ENCODE measurements around the gene GPC5.

Gene GPC5

GRCh38 chr13:91400671-91401070 lies 2.2 kb downstream of the GPC5 start:
- Histone ChIP-seq H3K4me2 (ENCODE audit: low read length, poor library complexity, severe bottlenecking) (no peak overlapping the region), H2BK5ac (ENCODE audit: low read depth, low read length, poor library complexity, severe bottlenecking) (no peak overlapping the region), H2AFZ (ENCODE audit: low read depth, low read length) (no peak overlapping the region), H3K27ac (ENCODE audit: low read length, poor library complexity, severe bottlenecking) (no peak overlapping the region), H3K4me3 (ENCODE audit: insufficient read depth in 1 of 2, low read depth in 1 of 2, low read length in 2 of 2) (no peak overlapping the region), H4K91ac (ENCODE audit: low read length) (no peak overlapping the region), H3K4ac (ENCODE audit: low read depth in 1 of 2, low read length in 2 of 2) (no peak overlapping the region), H3K4me1 (ENCODE audit: control insufficient read depth, insufficient read depth, low read depth, low read length) (peaks cover 8% of the 10 kb centered on the region), H3K9ac (ENCODE audit: low read length) (no peak overlapping the region), H3K18ac (ENCODE audit: low read depth in 1 of 2, low read length in 2 of 2) (no peak overlapping the region), H4K8ac (ENCODE audit: low read length) (no peak overlapping the region), H2BK15ac (ENCODE audit: low read depth, poor library complexity, severe bottlenecking) (no peak overlapping the region), H3K36me3 (ENCODE audit: control insufficient read depth in 1 of 2, insufficient read depth in 2 of 2, low read depth in 1 of 2, low read length in 2 of 2) (no peaks in the 10 kb centered on the region), H2BK120ac (ENCODE audit: low read depth, low read length) (no peak overlapping the region), H2AK5ac (ENCODE audit: low read length, severe bottlenecking) (no peak overlapping the region), H3K79me1 (replicated peaks; ENCODE audit: low read length, poor library complexity, severe bottlenecking) (no peaks in the 10 kb centered on the region), H2BK12ac (ENCODE audit: low read length in 2 of 2) (no peak overlapping the region), H3K9me3 (ENCODE audit: control insufficient read depth, low read length) (no peaks in the 10 kb centered on the region), H3K27me3 (ENCODE audit: control insufficient read depth in 1 of 2, insufficient read depth in 1 of 2, low read length in 2 of 2) (peaks cover 11 to 66% of the 10 kb centered on the region in 2 experiments), H3K14ac (ENCODE audit: low read length in 2 of 2) (no peak overlapping the region), H3K23ac (ENCODE audit: low read length in 2 of 2) (no peak overlapping the region)
- 75% methylated on average over 2 of the region's 3 CpGs for WGBS
- DNase-seq = no peak

- WGBS = 91% methylated on average over 1 of the region's 2 CpGs
These were observed 3.5 kb downstream of the GPC5 start for GRCh38 chr13:91401920-91402319.

DNA sequence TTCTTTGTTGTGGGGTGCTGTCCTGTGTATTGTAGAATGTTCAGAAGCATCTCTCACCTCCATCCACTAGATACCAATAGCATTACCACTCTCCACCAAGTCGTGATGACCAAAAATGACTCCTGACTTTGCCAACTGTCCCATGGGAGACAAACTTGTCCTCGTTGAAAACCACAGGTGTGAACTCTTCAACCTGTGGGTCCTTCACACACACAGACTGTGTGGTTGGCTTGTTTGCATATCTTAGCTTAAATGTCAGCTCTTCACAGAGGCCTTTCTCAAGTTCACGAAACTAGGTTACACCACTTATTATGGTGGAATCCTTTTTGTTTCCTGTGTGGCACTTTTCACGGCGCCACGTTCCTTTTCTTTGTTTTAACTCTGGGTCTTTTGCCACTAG lies 6.8 kb downstream of the GPC5 start:
- no peak overlapping the region for H3K4ac ChIP-seq (ENCODE audit: low read depth in 1 of 2, low read length in 2 of 2)
- H3K27me3 ChIP-seq (ENCODE audit: control insufficient read depth in 1 of 2, insufficient read depth in 1 of 2, low read length in 2 of 2) = peaks cover 0 to 35% of the 10 kb centered on the region in 2 experiments
- H3K23ac ChIP-seq (ENCODE audit: low read length in 2 of 2) = no peak overlapping the region
- H3K9me3 ChIP-seq (ENCODE audit: control insufficient read depth, low read length) = no peaks in the 10 kb centered on the region
- H3K18ac ChIP-seq (ENCODE audit: low read depth in 1 of 2, low read length in 2 of 2) = no peak overlapping the region
- H4K8ac ChIP-seq (ENCODE audit: low read length) = no peak overlapping the region
- no peaks in the 10 kb centered on the region for H3K36me3 ChIP-seq (ENCODE audit: control insufficient read depth in 1 of 2, insufficient read depth in 2 of 2, low read depth in 1 of 2, low read length in 2 of 2)
- no peak overlapping the region for H3K4me2 ChIP-seq (ENCODE audit: low read length, poor library complexity, severe bottlenecking)
- no peak overlapping the region for H3K4me3 ChIP-seq (ENCODE audit: insufficient read depth in 1 of 2, low read depth in 1 of 2, low read length in 2 of 2)
- H3K4me1 ChIP-seq (ENCODE audit: control insufficient read depth, insufficient read depth, low read depth, low read length) = no peaks in the 10 kb centered on the region
- H2BK15ac ChIP-seq (ENCODE audit: low read depth, poor library complexity, severe bottlenecking) = no peak overlapping the region
- H3K79me1 ChIP-seq (replicated peaks; ENCODE audit: low read length, poor library complexity, severe bottlenecking) = no peaks in the 10 kb centered on the region
- no peak overlapping the region for H2BK12ac ChIP-seq (ENCODE audit: low read length in 2 of 2)
- no peak overlapping the region for H2BK5ac ChIP-seq (ENCODE audit: low read depth, low read length, poor library complexity, severe bottlenecking)
- no peak overlapping the region for H4K91ac ChIP-seq (ENCODE audit: low read length)
- no peak overlapping the region for H3K14ac ChIP-seq (ENCODE audit: low read length in 2 of 2)
- 91% methylated on average over 6 of the region's 6 CpGs for WGBS
- H2AK5ac ChIP-seq (ENCODE audit: low read length, severe bottlenecking) = no peak overlapping the region
- H3K27ac ChIP-seq (ENCODE audit: low read length, poor library complexity, severe bottlenecking) = no peak overlapping the region
- DNase-seq = no peak
- H2BK120ac ChIP-seq (ENCODE audit: low read depth, low read length) = no peak overlapping the region
- no peak overlapping the region for H2AFZ ChIP-seq (ENCODE audit: low read depth, low read length)
- H3K9ac ChIP-seq (ENCODE audit: low read length) = no peak overlapping the region

More at GRCh38 chr13:91401920-91402319, 3.5 kb downstream of the GPC5 start:
- Histone ChIP-seq H3K14ac (ENCODE audit: low read length in 2 of 2) (no peak overlapping the region), H3K27ac (ENCODE audit: low read length, poor library complexity, severe bottlenecking) (no peak overlapping the region), H2BK120ac (ENCODE audit: low read depth, low read length) (no peak overlapping the region), H3K4me1 (ENCODE audit: control insufficient read depth, insufficient read depth, low read depth, low read length) (peaks cover 8% of the 10 kb centered on the region), H4K91ac (ENCODE audit: low read length) (no peak overlapping the region), H2AK5ac (ENCODE audit: low read length, severe bottlenecking) (no peak overlapping the region), H3K27me3 (ENCODE audit: control insufficient read depth in 1 of 2, insufficient read depth in 1 of 2, low read length in 2 of 2) (peaks cover 11 to 58% of the 10 kb centered on the region in 2 experiments), H3K4ac (ENCODE audit: low read depth in 1 of 2, low read length in 2 of 2) (no peak overlapping the region), H3K18ac (ENCODE audit: low read depth in 1 of 2, low read length in 2 of 2) (no peak overlapping the region), H2AFZ (ENCODE audit: low read depth, low read length) (no peak overlapping the region), H2BK12ac (ENCODE audit: low read length in 2 of 2) (no peak overlapping the region), H3K9me3 (ENCODE audit: control insufficient read depth, low read length) (no peaks in the 10 kb centered on the region), H3K36me3 (ENCODE audit: control insufficient read depth in 1 of 2, insufficient read depth in 2 of 2, low read depth in 1 of 2, low read length in 2 of 2) (no peaks in the 10 kb centered on the region), H3K79me1 (replicated peaks; ENCODE audit: low read length, poor library complexity, severe bottlenecking) (no peaks in the 10 kb centered on the region), H2BK15ac (ENCODE audit: low read depth, poor library complexity, severe bottlenecking) (no peak overlapping the region), H3K9ac (ENCODE audit: low read length) (no peak overlapping the region), H3K23ac (ENCODE audit: low read length in 2 of 2) (no peak overlapping the region), H3K4me2 (ENCODE audit: low read length, poor library complexity, severe bottlenecking) (no peak overlapping the region), H4K8ac (ENCODE audit: low read length) (no peak overlapping the region), H2BK5ac (ENCODE audit: low read depth, low read length, poor library complexity, severe bottlenecking) (no peak overlapping the region), H3K4me3 (ENCODE audit: insufficient read depth in 1 of 2, low read depth in 1 of 2, low read length in 2 of 2) (no peak overlapping the region)
- no peak for DNase-seq

DNA sequence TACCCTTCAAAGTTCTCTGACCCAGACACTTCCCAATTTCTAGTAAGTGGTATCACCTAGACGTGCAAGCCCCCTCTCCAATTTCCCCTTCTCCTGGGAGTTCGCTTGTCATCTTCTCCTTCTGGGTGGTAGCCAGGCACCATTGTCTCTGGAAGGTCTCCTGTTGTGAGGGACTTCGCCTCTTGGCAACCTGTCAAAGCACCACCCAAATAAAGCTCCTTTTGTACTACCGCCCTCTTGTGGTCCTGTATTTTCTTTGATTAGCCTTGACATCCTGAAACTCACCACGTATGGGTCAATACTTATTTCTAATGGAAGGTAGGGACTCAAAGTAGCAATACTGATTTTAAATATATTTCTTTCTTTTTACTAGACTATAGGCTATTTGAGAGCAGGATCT lies 8.2 kb downstream of the GPC5 start:
- Histone ChIP-seq H3K9me3 (ENCODE audit: control insufficient read depth, low read length) (no peaks in the 10 kb centered on the region), H2BK12ac (ENCODE audit: low read length in 2 of 2) (no peak overlapping the region), H3K79me1 (replicated peaks; ENCODE audit: low read length, poor library complexity, severe bottlenecking) (no peaks in the 10 kb centered on the region), H2AK5ac (ENCODE audit: low read length, severe bottlenecking) (no peak overlapping the region), H2BK5ac (ENCODE audit: low read depth, low read length, poor library complexity, severe bottlenecking) (no peak overlapping the region), H2BK120ac (ENCODE audit: low read depth, low read length) (no peak overlapping the region), H3K27ac (ENCODE audit: low read length, poor library complexity, severe bottlenecking) (no peak overlapping the region), H4K8ac (ENCODE audit: low read length) (no peak overlapping the region), H3K4me2 (ENCODE audit: low read length, poor library complexity, severe bottlenecking) (no peak overlapping the region), H4K91ac (ENCODE audit: low read length) (no peak overlapping the region), H3K27me3 (ENCODE audit: control insufficient read depth in 1 of 2, insufficient read depth in 1 of 2, low read length in 2 of 2) (peaks cover 0 to 25% of the 10 kb centered on the region in 2 experiments), H3K4me1 (ENCODE audit: control insufficient read depth, insufficient read depth, low read depth, low read length) (no peaks in the 10 kb centered on the region), H2AFZ (ENCODE audit: low read depth, low read length) (no peak overlapping the region), H3K23ac (ENCODE audit: low read length in 2 of 2) (no peak overlapping the region), H3K36me3 (ENCODE audit: control insufficient read depth in 1 of 2, insufficient read depth in 2 of 2, low read depth in 1 of 2, low read length in 2 of 2) (no peaks in the 10 kb centered on the region), H3K4ac (ENCODE audit: low read depth in 1 of 2, low read length in 2 of 2) (no peak overlapping the region), H3K9ac (ENCODE audit: low read length) (no peak overlapping the region), H3K4me3 (ENCODE audit: insufficient read depth in 1 of 2, low read depth in 1 of 2, low read length in 2 of 2) (no peak overlapping the region), H3K14ac (ENCODE audit: low read length in 2 of 2) (no peak overlapping the region), H2BK15ac (ENCODE audit: low read depth, poor library complexity, severe bottlenecking) (no peak overlapping the region), H3K18ac (ENCODE audit: low read depth in 1 of 2, low read length in 2 of 2) (no peak overlapping the region)
- peak; percentile 45 for DNase-seq
- WGBS = 50% methylated on average over 3 of the region's 5 CpGs
